Measurements from ENCODE around the gene SUN5. TPM values are rescaled to one million over a fixed set of nuclear protein-coding genes. Genes with fewer than 3 reads are reported as not detected.

Gene SUN5
- total RNA-seq, 2 experiments from 2014 or later, result not detected

- CTCF ChIA-PET, result interaction anchor here (1.7 kb wide), 1 partner anchor 26 kb away, joined by 4 read pairs; the partner anchor contains the start of gene SUN5
- intact Hi-C loops (cut with micrococcal nuclease), result no loop called here
- no peak overlapping the region for H3K27ac Mint-ChIP-seq
These were observed 26.3 kb upstream of the SUN5 start for GRCh38 chr20:33030569-33030968.

GRCh38 chr20:33030076-33030475 lies 25.8 kb upstream of the SUN5 start:
- no peaks in the 10 kb centered on the region for H3K4me1 Mint-ChIP-seq (ENCODE audit: low read depth)
- H3K27me3 Mint-ChIP-seq, result no peaks in the 10 kb centered on the region
- no peak overlapping the region for H3K4me3 Mint-ChIP-seq
- ATAC-seq, result no peak
- intact Hi-C loops (cut with micrococcal nuclease), result no loop called here
- DNase-seq, result no peak
- TF ChIP-seq, protein P1, sequence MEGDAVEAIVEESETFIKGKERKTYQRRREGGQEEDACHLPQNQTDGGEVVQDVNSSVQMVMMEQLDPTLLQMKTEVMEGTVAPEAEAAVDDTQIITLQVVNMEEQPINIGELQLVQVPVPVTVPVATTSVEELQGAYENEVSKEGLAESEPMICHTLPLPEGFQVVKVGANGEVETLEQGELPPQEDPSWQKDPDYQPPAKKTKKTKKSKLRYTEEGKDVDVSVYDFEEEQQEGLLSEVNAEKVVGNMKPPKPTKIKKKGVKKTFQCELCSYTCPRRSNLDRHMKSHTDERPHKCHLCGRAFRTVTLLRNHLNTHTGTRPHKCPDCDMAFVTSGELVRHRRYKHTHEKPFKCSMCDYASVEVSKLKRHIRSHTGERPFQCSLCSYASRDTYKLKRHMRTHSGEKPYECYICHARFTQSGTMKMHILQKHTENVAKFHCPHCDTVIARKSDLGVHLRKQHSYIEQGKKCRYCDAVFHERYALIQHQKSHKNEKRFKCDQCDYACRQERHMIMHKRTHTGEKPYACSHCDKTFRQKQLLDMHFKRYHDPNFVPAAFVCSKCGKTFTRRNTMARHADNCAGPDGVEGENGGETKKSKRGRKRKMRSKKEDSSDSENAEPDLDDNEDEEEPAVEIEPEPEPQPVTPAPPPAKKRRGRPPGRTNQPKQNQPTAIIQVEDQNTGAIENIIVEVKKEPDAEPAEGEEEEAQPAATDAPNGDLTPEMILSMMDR (IDR thresholded peaks at IDR 0.05), result no peak
- no peak overlapping the region for H3K27ac Mint-ChIP-seq
- ChIA-PET POLR2A (no interaction called here), CTCF (interaction anchor here (1.7 kb wide), 1 partner anchor 25 kb away, joined by 4 read pairs; the partner anchor contains the start of gene SUN5)
- peaks cover 5% of the 10 kb centered on the region for H3K9me3 Mint-ChIP-seq
- no peaks in the 10 kb centered on the region for H3K36me3 Mint-ChIP-seq (ENCODE audit: low read depth)

More at GRCh38 chr20:33030569-33030968, 26.3 kb upstream of the SUN5 start:
- Mint-ChIP-seq H3K9me3 (peaks cover 5% of the 10 kb centered on the region), H3K27me3 (no peaks in the 10 kb centered on the region), H3K36me3 (ENCODE audit: low read depth) (no peaks in the 10 kb centered on the region), H3K4me1 (ENCODE audit: low read depth) (no peaks in the 10 kb centered on the region), H3K4me3 (no peak overlapping the region)
- ATAC-seq (no peak), DNase-seq (no peak)
- TF ChIP-seq, protein P1 (IDR thresholded peaks at IDR 0.05), result no peak
- POLR2A ChIA-PET, result no interaction called here

DNA sequence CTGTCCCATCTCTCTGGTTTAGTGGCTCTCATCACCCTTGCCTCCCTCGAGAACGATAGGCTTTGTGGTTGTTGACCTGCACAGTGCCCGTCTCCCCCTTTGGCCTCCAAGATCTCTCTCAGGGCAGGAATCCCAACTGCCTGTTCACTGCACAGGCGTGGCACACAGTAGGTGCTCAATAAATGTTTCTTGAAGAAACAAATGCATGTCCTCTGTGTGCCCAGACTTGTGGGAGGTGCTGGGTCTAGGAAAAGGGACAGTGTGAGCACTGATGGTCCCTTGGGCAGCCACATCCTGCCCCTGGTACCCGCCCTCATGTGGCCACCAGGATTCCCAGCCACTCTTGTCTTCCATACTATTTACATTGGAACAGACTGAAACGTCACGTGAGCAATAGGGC lies 24.6 kb upstream of the SUN5 start:
- ChIA-PET CTCF (interaction anchor here (1.7 kb wide), 1 partner anchor 24 kb away, joined by 4 read pairs; the partner anchor contains the start of gene SUN5), POLR2A (no interaction called here)
- intact Hi-C loops (cut with micrococcal nuclease), result no loop called here
- Mint-ChIP-seq H3K4me1 (ENCODE audit: low read depth) (no peaks in the 10 kb centered on the region), H3K27ac (no peak overlapping the region), H3K27me3 (no peaks in the 10 kb centered on the region), H3K4me3 (no peak overlapping the region), H3K36me3 (ENCODE audit: low read depth) (no peaks in the 10 kb centered on the region), H3K9me3 (peaks cover 5% of the 10 kb centered on the region)
- no peak for ATAC-seq
- DNase-seq, result no peak
- TF ChIP-seq, protein P1 (IDR thresholded peaks at IDR 0.05), result no peak

GRCh38 chr20:33027769-33028751 lies 23.8 kb upstream of the SUN5 start:
- TF ChIP-seq, protein P1 (IDR thresholded peaks at IDR 0.05), result no peak
- Mint-ChIP-seq H3K4me3 (no peak overlapping the region), H3K9me3 (peaks cover under 1% of the 10 kb centered on the region), H3K27me3 (no peaks in the 10 kb centered on the region), H3K27ac (no peak overlapping the region), H3K4me1 (ENCODE audit: low read depth) (no peaks in the 10 kb centered on the region), H3K36me3 (ENCODE audit: low read depth) (no peaks in the 10 kb centered on the region)
- intact Hi-C loops (cut with micrococcal nuclease), result no loop called here
- ATAC-seq (no peak), DNase-seq (no peak)
- POLR2A ChIA-PET, result no interaction called here
- CTCF ChIA-PET, result no interaction called here

Measured in activated CD8-positive, alpha-beta T cell treated with anti-CD3 and anti-CD28 coated beads for 36 hours (primary cell).